GM12878 (cell line): ENCODE measurements around the gene AEBP2. TPM values are rescaled to one million over a fixed set of nuclear protein-coding genes. Genes with fewer than 3 reads are reported as not detected.

Experiments
- ATAC-seq: fragments of 200-7000 bp; cut with Tn5 transposase; 3 replicates; pipeline ENCODE4 v1.9.1; 2020; ENCODE audit warnings: mild to moderate bottlenecking, moderate library complexity
- BruUV-seq: library from RNA; stranded (reverse); fragments of 400-500 nt; replicated peaks from 2 replicates; lab custom pipeline; 2021; lab: Mats Ljungman, UMichigan
- CTCF ChIA-PET: fragments of 300-600 bp; sonication (Branson Sonifier 250); formaldehyde crosslinking; extraction: SDS; loops from one replicate; lab custom pipeline; 2021; ENCODE audit warnings: inconsistent platforms; lab: Yijun Ruan, JAX
- POLR2A ChIA-PET: fragments of 350-600 bp; formaldehyde crosslinking; extraction: SDS; loops from one replicate; lab custom pipeline; 2021; ENCODE audit warnings: inconsistent platforms; lab: Charles Lee
- RAD21 ChIA-PET: fragments of 300-600 bp; sonication (Branson Sonifier 250); formaldehyde crosslinking; loops from one replicate; lab custom pipeline; 2023; ENCODE audit warnings: antibody characterized with exemption; ENCODE audit not compliant: unreplicated experiment; lab: Charles Lee
- SMC1A ChIA-PET: fragments of 300-600 bp; sonication (Branson Sonifier 250); formaldehyde crosslinking; loops from one replicate; lab custom pipeline; 2023; ENCODE audit not compliant: unreplicated experiment, uncharacterized antibody; lab: Charles Lee
- DNase-seq: peaks from one replicate; pipeline ENCODE4 v3.0.0-alpha.2; 2011; ENCODE audit warnings: low read depth, low spot score
- FAIRE-seq: peaks from 3 replicates; lab custom pipeline; 2011; peaks lifted over from hg19 to GRCh38; lab: Jason Lieb, UNC
- H2AFZ ChIP-seq: 2 replicates; pipeline ENCODE4 v1.6.0; 2011; ENCODE audit warnings: low read depth, low read length, control low read depth; ENCODE audit not compliant: control insufficient read depth
- H3K27ac ChIP-seq: 2 replicates; pipeline ENCODE4 v1.5.1; 2011; ENCODE audit warnings: control low read depth; ENCODE audit not compliant: control insufficient read depth, insufficient read depth
- H3K27me3 ChIP-seq, 2 experiments: replicated peaks in 1 of 2; 2 replicates each; pipeline versions ENCODE4 v1.6.0 to v1.6.1; 2011; ENCODE audit warnings: low read length in 1 of 2; ENCODE audit not compliant: control insufficient read depth in 2 of 2, insufficient read depth in 2 of 2
- H3K36me3 ChIP-seq, 2 experiments: 2 replicates each; pipeline ENCODE4 v1.5.1; 2011; ENCODE audit warnings: low read length in 1 of 2; ENCODE audit not compliant: control insufficient read depth in 2 of 2, insufficient read depth in 2 of 2
- H3K4me1 ChIP-seq: 2 replicates; pipeline ENCODE4 v1.6.1; 2011; ENCODE audit warnings: mild to moderate bottlenecking, low read length, moderate library complexity, mixed read lengths; ENCODE audit not compliant: control insufficient read depth, insufficient read depth
- H3K4me2 ChIP-seq: 2 replicates; pipeline ENCODE4 v1.6.0; 2011; ENCODE audit warnings: control low read depth; ENCODE audit not compliant: control insufficient read depth, insufficient read depth
- H3K4me3 ChIP-seq: fragments of 200-600 bp; sonication (generic); 2 replicates; pipeline ENCODE4 v1.5.1; 2016
- H3K79me2 ChIP-seq: 2 replicates; pipeline ENCODE4 v1.6.0; 2011; ENCODE audit warnings: low read length; ENCODE audit not compliant: control insufficient read depth, insufficient read depth
- H3K9ac ChIP-seq: 2 replicates; pipeline ENCODE4 v1.8.0; 2011; ENCODE audit warnings: low read length, control low read depth, mixed read lengths; ENCODE audit not compliant: control insufficient read depth, insufficient read depth
- H3K9me3 ChIP-seq: replicated peaks from 3 replicates; pipeline ENCODE4 v1.5.1; 2011; ENCODE audit warnings: mild to moderate bottlenecking, low read length; ENCODE audit not compliant: control insufficient read depth, insufficient read depth
- H4K20me1 ChIP-seq: 2 replicates; pipeline ENCODE4 v1.6.0; 2011; ENCODE audit not compliant: control insufficient read depth, insufficient read depth
- EGR1 ChIP-seq, 2 experiments: IDR thresholded peaks; 1 replicate in 1 of 2; 2 replicates in 1 of 2; pipeline ENCODE4 v1.6.1; 2011 to 2012; ENCODE audit warnings: low read depth in 2 of 2, low read length in 2 of 2, borderline replicate concordance in 1 of 2, mild to moderate bottlenecking in 1 of 2, moderate library complexity in 1 of 2
- PAX5 ChIP-seq: IDR thresholded peaks from 2 replicates; pipeline ENCODE4 v1.6.1; 2011; ENCODE audit warnings: low read depth, low read length, borderline replicate concordance
- POLR2AphosphoS5 ChIP-seq: IDR thresholded peaks from 2 replicates; pipeline ENCODE4 v1.6.1; 2011; ENCODE audit warnings: mild to moderate bottlenecking, low read length, inconsistent platforms
- RB1 ChIP-seq: fragments of 450-650 bp; formaldehyde crosslinking; IDR thresholded peaks from 2 replicates; pipeline ENCODE4 v1.6.1; 2017; ENCODE audit warnings: mild to moderate bottlenecking, borderline replicate concordance
- RELB ChIP-seq: fragments of 450-650 bp; IDR thresholded peaks from 2 replicates; pipeline ENCODE4 v1.6.1; 2017; ENCODE audit warnings: low read depth, mild to moderate bottlenecking, moderate library complexity
- STAT3 ChIP-seq: IDR thresholded peaks from 2 replicates; pipeline ENCODE4 v1.6.1; 2011; ENCODE audit warnings: low read depth, low read length, improper control_type of control experiment
- SUPT20H ChIP-seq: IDR thresholded peaks from 2 replicates; pipeline ENCODE4 v1.6.1; 2011; ENCODE audit warnings: low read depth, mild to moderate bottlenecking, low read length, moderate library complexity, borderline replicate concordance; ENCODE audit not compliant: control insufficient read depth
- SUZ12 ChIP-seq: fragments of 200-600 bp; sonication (generic); IDR thresholded peaks from one replicate; pipeline ENCODE4 v1.6.1; 2018; ENCODE audit warnings: antibody characterized with exemption, mild to moderate bottlenecking; ENCODE audit not compliant: unreplicated experiment
- ZBTB4 ChIP-seq: fragments of 450-650 bp; formaldehyde crosslinking; IDR thresholded peaks from 2 replicates; pipeline ENCODE4 v1.4.0; 2022; ENCODE audit warnings: mild to moderate bottlenecking, moderate library complexity
- ZSCAN29 ChIP-seq: fragments of 450-650 bp; IDR thresholded peaks from 2 replicates; pipeline ENCODE4 v1.6.1; 2017; ENCODE audit warnings: mild to moderate bottlenecking, moderate library complexity
- in situ Hi-C: fragments of 300-500 bp; cut with MboI; formaldehyde crosslinking; loops from 9 replicates; pipeline ENCODE4 v1.14.3; 2018; ENCODE audit warnings: mixed read lengths
- intact Hi-C: fragments of 100-400 bp; cut with micrococcal nuclease; formaldehyde crosslinking; loops from one replicate; pipeline ENCODE4 v1.14.2; 2022; ENCODE audit not compliant: unreplicated experiment
- polyA plus RNA-seq, 11 experiments: library from polyadenylated mRNA; depleted of rRNA in 4 of 11; unstranded in 6 of 11; stranded (reverse) in 5 of 11; fragments of >200 nt; fragmentation: Nextera tagmentation in 4 of 11; fragmentation: Illumina TruSeq in 1 of 11; extraction: Ambion mirVana in 4 of 11; extraction: Trizol in 1 of 11; gene quantifications; 1 replicate in 1 of 11; 2 replicates in 10 of 11; pipeline versions ENCODE4 v1.2.1 to v1.2.3, GENCODE V29; 2011 to 2016; ENCODE audit warnings: inconsistent platforms in 2 of 11, missing spikeins in 2 of 11, low read depth in 1 of 11
- total RNA-seq, 4 experiments: library from RNA; depleted of rRNA in 3 of 4; stranded (reverse); fragments of >200 nt in 3 of 4; fragmentation: Illumina TruSeq in 1 of 4; extraction: Trizol in 1 of 4; gene quantifications; 2 replicates each; pipeline versions ENCODE4 v1.2.1 to v1.2.3, GENCODE V29; 2013 to 2021

AEBP2 gene
- total and polyA plus RNA-seq, 10 of the 15 experiments (the other 5 are each of a cell fraction or from before 2014, with no cell fraction given), result 17.6 to 126 (median 44.8) TPM

GRCh38 chr12:19547271-19547671 lies 108.0 kb downstream of the AEBP2 start:
- ATAC-seq (no peak), FAIRE-seq (no peak), DNase-seq (no peak)
- BruUV-seq, result no TSS peak
- no peaks in the 10 kb centered on the region for H3K9me3 ChIP-seq
- no peak for TF ChIP-seq RB1
- no peak for TF ChIP-seq POLR2AphosphoS5
- no peak for TF ChIP-seq SUPT20H
- no peak for TF ChIP-seq STAT3
- no peak for TF ChIP-seq SUZ12
- no peak for TF ChIP-seq EGR1 (IDR thresholded peaks at IDR 0.05; ENCODE audit: borderline replicate concordance in 1 of 2, low read depth in 2 of 2, low read length in 2 of 2)
- no peak for TF ChIP-seq ZBTB4 (CRISPR knock-in tag)
- TF ChIP-seq ZSCAN29, result no peak
- TF ChIP-seq RELB, result no peak
- TF ChIP-seq PAX5, result no peak
- ChIA-PET CTCF (interaction anchor here (1.2 kb wide), 1 partner anchor 25 kb away, joined by 4 read pairs; no protein-coding TSS in a partner anchor), POLR2A (no interaction called here), RAD21 (no interaction called here), SMC1A (interaction anchor here (0.7 to 1.1 kb wide), 2 partner anchors 11 to 16 kb away, joined by 3 read pairs; no protein-coding TSS in a partner anchor)
- in situ Hi-C loops (no loop called here), intact Hi-C loops (no loop called here)
- H3K36me3 ChIP-seq, result no peaks in the 10 kb centered on the region
- H3K4me1 ChIP-seq, result peaks cover 3% of the 10 kb centered on the region
- H3K79me2 ChIP-seq, result no peaks in the 10 kb centered on the region
- no peak overlapping the region for H3K4me3 ChIP-seq
- H4K20me1 ChIP-seq, result no peaks in the 10 kb centered on the region
- H3K27me3 ChIP-seq, result no peaks in the 10 kb centered on the region
- H2AFZ ChIP-seq, result no peak overlapping the region
- no peak overlapping the region for H3K4me2 ChIP-seq
- H3K27ac ChIP-seq, result no peak overlapping the region
- H3K9ac ChIP-seq, result no peak overlapping the region
